OCI-LY3 (cell line): ENCODE results near the gene TRIM38.

Source experiments
- H2AFZ ChIP-seq: fragments of 200-600, 300-600 bp; shearing (Covaris generic); 2 replicates; pipeline ENCODE4 v1.6.0; 2014; ENCODE audit warnings: antibody characterized with exemption, low read depth, low read length
- H3K27ac ChIP-seq: fragments of 200-600, 300-600 bp; sonication (generic); 2 replicates; pipeline ENCODE4 v1.5.1; 2014; ENCODE audit warnings: mild to moderate bottlenecking, low read length, moderate library complexity, mixed read lengths
- H3K27me3 ChIP-seq: fragments of 200-600, 300-600 bp; sonication (generic); 2 replicates; pipeline ENCODE4 v1.6.1; 2014; ENCODE audit warnings: low read depth, low read length, mixed read lengths
- H3K36me3 ChIP-seq: fragments of 200-600, 300-600 bp; sonication (generic); replicated peaks from 2 replicates; pipeline ENCODE3; 2014; ENCODE audit warnings: low read depth, low read length, mixed read lengths
- H3K4me1 ChIP-seq: fragments of 300-600, 200-600 bp; sonication (generic); 2 replicates; pipeline ENCODE4 v1.6.1; 2014; ENCODE audit warnings: low read length, mixed read lengths
- H3K4me2 ChIP-seq: fragments of 200-600, 300-600 bp; sonication (generic); 2 replicates; pipeline ENCODE4 v1.6.1; 2014; ENCODE audit warnings: low read length, mixed read lengths
- H3K4me3 ChIP-seq: fragments of 300-600, 200-600 bp; sonication (generic); 2 replicates; pipeline ENCODE4 v1.5.1; 2014; ENCODE audit warnings: antibody characterized with exemption, mild to moderate bottlenecking, low read length, moderate library complexity
- H3K79me2 ChIP-seq: fragments of 300-600, 200-600 bp; shearing (Covaris generic); 2 replicates; pipeline ENCODE4 v1.6.1; 2014; ENCODE audit warnings: mild to moderate bottlenecking, low read length, mixed read lengths
- H3K9ac ChIP-seq: fragments of 300-600, 200-600 bp; shearing (Covaris generic); 2 replicates; pipeline ENCODE4 v1.6.0; 2014; ENCODE audit warnings: mild to moderate bottlenecking, low read length, moderate library complexity
- H3K9me3 ChIP-seq: fragments of 200-600, 300-600 bp; shearing (Covaris generic); 2 replicates; pipeline ENCODE4 v1.6.1; 2014; ENCODE audit warnings: low read length, mixed read lengths; ENCODE audit not compliant: insufficient read depth
- H4K20me1 ChIP-seq: fragments of 200-600, 300-600 bp; sonication (generic); 2 replicates; pipeline ENCODE4 v1.6.1; 2016; ENCODE audit warnings: low read length, mixed read lengths; ENCODE audit not compliant: insufficient read depth
- EZH2phosphoT487 ChIP-seq: fragments of 200-600 bp; shearing (Covaris generic); IDR thresholded peaks from 2 replicates; pipeline ENCODE4 v1.6.1; 2018; ENCODE audit warnings: antibody characterized with exemption, mixed run types, low read depth
- TF ChIP-seq, protein P1 (sequence below): fragments of 200-600, 300-600 bp; sonication (generic); IDR thresholded peaks from 2 replicates; pipeline ENCODE4 v1.5.1; 2014; ENCODE audit warnings: antibody characterized with exemption, low read length, low read depth

The TRIM38 gene

GRCh38 chr6:26028746-26029569, 66.4 kb downstream of the TRIM38 start:
- Histone ChIP-seq H2AFZ (no peak overlapping the region), H3K36me3 (no peaks in the 10 kb centered on the region), H3K9ac (no peak overlapping the region), H3K27me3 (no peaks in the 10 kb centered on the region), H3K27ac (peak overlapping the region; percentile 35), H4K20me1 (no peaks in the 10 kb centered on the region), H3K79me2 (no peaks in the 10 kb centered on the region), H3K4me1 (peaks cover 16% of the 10 kb centered on the region), H3K4me2 (no peak overlapping the region), H3K9me3 (peaks cover 24% of the 10 kb centered on the region; the same call in 1 of the 2 replicates), H3K4me3 (no peak overlapping the region)
- TF ChIP-seq, protein P1, sequence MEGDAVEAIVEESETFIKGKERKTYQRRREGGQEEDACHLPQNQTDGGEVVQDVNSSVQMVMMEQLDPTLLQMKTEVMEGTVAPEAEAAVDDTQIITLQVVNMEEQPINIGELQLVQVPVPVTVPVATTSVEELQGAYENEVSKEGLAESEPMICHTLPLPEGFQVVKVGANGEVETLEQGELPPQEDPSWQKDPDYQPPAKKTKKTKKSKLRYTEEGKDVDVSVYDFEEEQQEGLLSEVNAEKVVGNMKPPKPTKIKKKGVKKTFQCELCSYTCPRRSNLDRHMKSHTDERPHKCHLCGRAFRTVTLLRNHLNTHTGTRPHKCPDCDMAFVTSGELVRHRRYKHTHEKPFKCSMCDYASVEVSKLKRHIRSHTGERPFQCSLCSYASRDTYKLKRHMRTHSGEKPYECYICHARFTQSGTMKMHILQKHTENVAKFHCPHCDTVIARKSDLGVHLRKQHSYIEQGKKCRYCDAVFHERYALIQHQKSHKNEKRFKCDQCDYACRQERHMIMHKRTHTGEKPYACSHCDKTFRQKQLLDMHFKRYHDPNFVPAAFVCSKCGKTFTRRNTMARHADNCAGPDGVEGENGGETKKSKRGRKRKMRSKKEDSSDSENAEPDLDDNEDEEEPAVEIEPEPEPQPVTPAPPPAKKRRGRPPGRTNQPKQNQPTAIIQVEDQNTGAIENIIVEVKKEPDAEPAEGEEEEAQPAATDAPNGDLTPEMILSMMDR, result no peak
- TF ChIP-seq EZH2phosphoT487, result no peak

DNA sequence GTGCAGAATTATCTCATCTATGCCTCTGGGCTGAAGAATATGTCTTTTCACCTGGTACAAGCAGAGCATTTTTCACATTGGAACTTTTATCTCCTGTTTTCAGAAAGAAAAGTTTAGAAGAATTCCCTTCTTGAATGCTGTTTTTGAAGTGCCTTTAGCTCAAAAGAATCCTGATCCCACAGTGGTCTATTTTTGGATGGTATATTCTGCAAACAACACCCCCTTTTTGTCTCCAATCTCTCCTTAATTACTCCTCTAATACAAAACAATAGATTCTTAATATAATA, 66.9 kb downstream of the TRIM38 start:
- Histone ChIP-seq H3K9ac (no peak overlapping the region), H3K27ac (peak overlapping the region; percentile 35), H3K4me3 (no peak overlapping the region), H3K4me1 (peaks cover 16% of the 10 kb centered on the region), H3K4me2 (no peak overlapping the region), H3K9me3 (peaks cover 29% of the 10 kb centered on the region; the same call in 1 of the 2 replicates), H3K79me2 (no peaks in the 10 kb centered on the region), H4K20me1 (no peaks in the 10 kb centered on the region), H3K27me3 (no peaks in the 10 kb centered on the region), H3K36me3 (no peaks in the 10 kb centered on the region), H2AFZ (no peak overlapping the region)
- TF ChIP-seq EZH2phosphoT487, result no peak
- TF ChIP-seq, protein P1, result no peak

- no peak for TF ChIP-seq EZH2phosphoT487
- TF ChIP-seq, protein P1, result no peak
- Histone ChIP-seq H3K4me2 (no peak overlapping the region), H3K4me3 (no peak overlapping the region), H3K27ac (peak overlapping the region; percentile 95; the same call in 1 of the 2 replicates), H3K4me1 (peaks cover 16% of the 10 kb centered on the region), H3K9ac (no peak overlapping the region), H4K20me1 (no peaks in the 10 kb centered on the region), H3K36me3 (no peaks in the 10 kb centered on the region), H3K9me3 (peaks cover 29% of the 10 kb centered on the region; the same call in 1 of the 2 replicates), H2AFZ (no peak overlapping the region), H3K27me3 (no peaks in the 10 kb centered on the region), H3K79me2 (no peaks in the 10 kb centered on the region)
These were observed 67.5 kb downstream of the TRIM38 start for GRCh38 chr6:26029857-26030653.

DNA sequence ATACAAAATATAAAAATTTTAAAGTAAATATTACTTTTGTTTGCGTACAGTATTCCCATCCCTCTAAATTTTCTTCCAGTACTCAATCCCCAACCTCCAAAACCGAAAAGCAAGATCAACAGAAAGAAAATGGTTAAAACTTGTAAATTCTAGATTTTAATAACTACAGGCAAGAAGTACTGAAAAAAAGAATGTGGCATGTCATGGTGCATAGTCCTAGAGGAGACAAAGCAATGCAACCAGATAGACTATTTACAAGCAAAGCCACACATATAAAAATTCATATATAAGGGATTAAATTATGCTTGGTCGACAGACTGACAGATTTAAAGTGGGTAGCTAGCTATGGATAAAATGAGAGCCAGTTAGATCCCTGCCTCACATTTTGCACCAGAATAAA, 68.1 kb downstream of the TRIM38 start:
- Histone ChIP-seq H3K36me3 (no peaks in the 10 kb centered on the region), H2AFZ (no peak overlapping the region), H3K27me3 (no peaks in the 10 kb centered on the region), H3K9ac (peak overlapping the region; percentile 73), H3K4me3 (peak overlapping the region; percentile 39; the same call in 1 of the 2 replicates), H3K27ac (peak overlapping the region; percentile 95), H3K79me2 (no peaks in the 10 kb centered on the region), H3K9me3 (peaks cover 29% of the 10 kb centered on the region; the same call in 1 of the 2 replicates), H3K4me2 (peak overlapping the region; percentile 27; the same call in 1 of the 2 replicates), H3K4me1 (peaks cover 11% of the 10 kb centered on the region), H4K20me1 (no peaks in the 10 kb centered on the region)
- no peak for TF ChIP-seq EZH2phosphoT487
- TF ChIP-seq, protein P1, result no peak
